Fibroblast of skin of left biceps (primary cell): ENCODE measurements around the gene VPS8.

Experiments used
- DNase-seq, 2 experiments: peaks; one replicate each; pipeline ENCODE4 v3.0.0-alpha.2; 2013; ENCODE audit warnings: low read depth in 2 of 2

VPS8 gene

DNA sequence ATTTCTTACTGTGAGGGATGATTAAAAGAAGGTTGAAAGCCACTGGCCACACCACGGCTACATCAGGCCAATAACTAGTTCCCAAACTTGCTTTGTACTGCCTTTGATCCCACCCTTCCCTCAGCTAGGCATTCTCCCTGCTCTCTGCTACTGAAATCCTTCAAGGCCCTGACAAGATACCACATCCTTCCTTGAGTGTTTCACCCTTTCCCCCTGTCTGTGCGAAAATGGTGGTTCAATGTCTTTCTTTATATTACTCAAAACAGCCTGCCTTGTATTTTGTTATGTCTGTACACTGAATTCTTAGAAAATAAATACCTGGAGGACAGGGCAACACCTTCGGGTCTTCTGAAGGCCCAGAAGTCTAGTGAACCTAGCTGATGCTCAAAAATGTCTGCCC is 932 bp upstream of the VPS8 start:
- no peak for DNase-seq

- no peak for DNase-seq
Observed at GRCh38 chr3:184811663-184811998, 335 bp upstream of the VPS8 start.

GRCh38 chr3:184812662-184813042 is 686 bp downstream of the VPS8 start:
- no peak for DNase-seq

- DNase-seq: no peak
Observed at GRCh38 chr3:184813357-184813756, 1.4 kb downstream of the VPS8 start.

DNA sequence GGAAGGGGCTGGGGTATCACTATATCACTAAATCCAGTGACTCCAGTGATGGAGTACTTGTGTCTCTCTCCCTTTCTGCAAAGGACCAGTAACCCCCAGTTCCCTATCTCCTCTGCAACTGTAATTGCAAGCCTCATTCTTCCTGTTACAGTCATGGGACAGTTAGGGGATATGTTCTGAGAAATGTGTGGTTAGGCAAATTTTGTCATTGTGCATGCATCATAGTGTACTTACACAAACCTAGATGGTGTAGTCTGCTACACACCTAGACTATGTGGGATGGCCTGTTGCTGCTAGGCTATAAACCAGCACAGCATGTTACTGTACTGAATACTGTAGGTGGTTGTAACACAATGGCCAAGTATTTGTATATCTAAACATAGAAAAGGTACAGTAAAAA is 2.2 kb downstream of the VPS8 start:
- no peak for DNase-seq

DNA sequence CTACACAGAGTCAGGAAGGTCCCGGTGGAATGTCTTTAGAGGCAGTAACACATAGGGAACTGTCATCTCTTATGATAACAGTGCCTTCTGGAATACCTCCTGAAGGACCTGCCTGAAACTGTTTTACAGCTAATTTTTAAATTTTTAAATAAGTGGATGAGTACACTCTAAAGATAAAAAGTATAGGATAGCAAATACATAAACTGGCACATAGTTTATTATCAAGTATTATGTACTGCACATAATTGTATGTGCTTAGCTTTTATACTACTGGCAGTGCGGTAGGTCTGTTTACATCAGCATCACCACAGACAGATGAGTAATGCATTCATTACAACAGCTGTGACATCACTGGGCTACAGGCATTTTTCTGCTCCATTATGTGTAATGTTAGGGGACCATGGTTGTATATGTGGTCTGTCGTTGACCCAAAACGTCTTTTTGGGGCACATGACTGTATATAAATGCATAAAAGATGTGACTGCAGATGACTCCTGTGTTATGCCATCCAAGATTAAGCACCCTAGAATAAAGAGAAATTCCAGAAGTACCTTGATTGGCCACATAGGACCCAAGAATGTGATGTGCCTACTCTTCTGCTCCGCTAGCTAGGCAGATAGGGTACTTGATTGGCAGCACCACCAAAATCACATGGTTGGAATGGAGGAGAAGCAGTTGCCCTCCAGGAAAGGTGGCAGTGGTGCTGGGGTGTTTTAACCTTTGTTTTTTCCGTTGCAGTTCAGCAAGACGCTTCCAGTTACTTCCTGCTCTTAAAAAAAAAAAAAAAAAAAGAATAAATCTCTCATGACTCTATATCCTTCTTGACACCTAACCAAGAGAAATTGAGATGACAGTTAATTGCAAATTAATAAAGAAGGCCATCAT is 3.3 kb downstream of the VPS8 start:
- DNase-seq: peak in 1 of 2 experiments; percentile 21

DNA sequence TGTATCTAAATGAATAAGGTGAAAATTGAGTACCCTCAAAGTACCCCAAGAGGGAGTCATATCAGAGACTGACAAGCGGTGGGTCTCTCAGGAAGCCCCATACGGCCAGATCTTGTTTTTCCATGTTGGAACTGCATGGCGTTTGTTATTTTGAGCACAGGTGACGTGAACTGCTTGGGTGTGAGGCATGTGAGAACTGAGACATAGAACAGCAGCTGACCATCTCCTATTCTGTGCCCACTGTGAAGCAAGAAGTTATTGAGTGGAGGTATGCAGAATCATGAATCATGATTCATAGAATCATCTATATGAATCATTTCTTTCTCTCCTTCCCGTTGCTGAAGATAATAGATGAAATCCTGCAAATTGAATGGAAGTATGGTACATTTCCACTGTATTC is 4.6 kb downstream of the VPS8 start:
- DNase-seq: no peak

- DNase-seq: no peak
Observed at GRCh38 chr3:184820525-184820924, 8.6 kb downstream of the VPS8 start.

- DNase-seq: no peak
Observed at GRCh38 chr3:184821034-184821433, 9.1 kb downstream of the VPS8 start.

- no peak for DNase-seq
Observed at GRCh38 chr3:184822081-184822480, 10.1 kb downstream of the VPS8 start.

GRCh38 chr3:184822654-184823053 is 10.7 kb downstream of the VPS8 start:
- DNase-seq: no peak

DNA sequence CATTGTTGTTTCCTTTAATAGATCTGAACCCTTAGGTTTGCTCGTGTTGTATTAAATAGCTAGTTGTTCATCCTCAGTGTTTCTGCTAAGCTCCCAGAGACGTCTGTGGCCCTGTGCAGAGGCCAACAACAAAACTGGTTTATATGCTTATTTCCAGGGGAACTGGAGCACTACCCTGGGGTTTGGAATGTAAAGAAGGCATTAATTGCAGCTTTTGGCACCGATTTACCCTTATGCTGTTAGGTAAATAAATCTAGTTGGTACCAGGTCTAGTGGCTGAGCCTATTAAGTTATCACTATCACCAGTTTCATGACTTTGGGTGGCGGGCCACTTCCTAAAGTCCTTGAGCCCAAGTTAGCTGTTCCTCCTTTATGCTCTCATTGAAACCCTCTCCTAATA is 12.0 kb downstream of the VPS8 start:
- no peak for DNase-seq

GRCh38 chr3:184825121-184825820 is 13.3 kb downstream of the VPS8 start:
- no peak for DNase-seq

GRCh38 chr3:184827572-184827971 is 15.6 kb downstream of the VPS8 start:
- no peak for DNase-seq

DNA sequence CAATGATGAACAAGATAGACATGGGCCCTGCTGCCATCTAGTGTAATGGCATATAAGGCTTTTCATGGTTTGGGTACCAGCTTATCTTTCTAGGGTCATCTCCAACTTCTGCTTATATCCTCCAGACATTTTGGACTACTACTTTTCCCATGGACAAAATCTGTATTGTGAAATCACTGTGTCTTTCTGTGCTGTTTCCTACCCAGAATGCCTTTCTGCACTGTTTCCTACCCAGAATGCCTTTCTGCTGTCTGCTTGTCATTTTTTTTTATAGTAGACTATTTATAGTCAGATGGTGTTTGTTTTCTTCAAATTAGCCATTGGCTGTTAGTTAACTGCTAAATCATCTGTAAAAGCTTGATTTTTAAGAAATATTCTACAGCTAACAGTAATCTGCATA is 20.1 kb downstream of the VPS8 start:
- no peak for DNase-seq

GRCh38 chr3:184832903-184833302 is 20.9 kb downstream of the VPS8 start:
- no peak for DNase-seq

GRCh38 chr3:184836090-184836822 is 24.3 kb downstream of the VPS8 start:
- DNase-seq: no peak

DNA sequence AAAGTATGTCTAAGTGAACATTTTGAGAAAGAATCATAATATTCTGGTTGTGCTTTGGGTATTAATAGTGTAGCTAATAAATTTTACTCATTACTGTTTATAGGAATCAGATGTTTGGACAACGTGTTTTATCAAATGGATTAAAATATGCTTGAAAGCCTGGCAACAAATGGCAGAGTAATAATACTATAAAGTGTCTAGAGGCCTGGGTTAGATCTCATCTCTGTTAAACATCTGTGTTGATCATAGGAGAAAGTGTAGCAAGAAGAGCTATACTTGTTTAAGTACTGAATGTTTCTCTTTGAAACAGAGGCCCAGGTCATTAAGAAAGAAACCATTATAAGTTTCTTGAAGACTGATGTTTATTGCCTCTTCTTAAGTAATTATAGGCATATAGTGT is 30.5 kb downstream of the VPS8 start:
- no peak for DNase-seq

DNA sequence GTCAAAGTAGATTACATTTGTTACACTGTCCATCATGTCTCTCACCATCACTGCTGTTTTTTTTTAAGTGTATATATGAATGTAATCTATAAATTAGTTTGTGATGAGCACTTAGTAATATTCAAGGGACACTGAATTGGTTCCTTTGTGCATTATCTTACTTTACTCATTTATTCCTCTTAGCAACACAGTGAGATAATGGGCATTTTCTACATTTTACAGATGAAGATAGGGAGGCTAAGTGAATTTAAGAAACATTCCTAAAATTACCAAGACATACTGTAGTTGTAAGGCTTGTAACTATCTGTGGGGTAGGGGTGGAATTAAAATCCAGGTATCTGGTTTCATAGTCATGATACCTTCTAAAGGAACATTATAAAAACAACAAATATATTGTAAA is 33.9 kb downstream of the VPS8 start:
- DNase-seq: no peak

- DNase-seq: no peak
Observed at GRCh38 chr3:184846496-184846895, 34.5 kb downstream of the VPS8 start.

GRCh38 chr3:184848934-184849333 is 37.0 kb downstream of the VPS8 start:
- DNase-seq: no peak

GRCh38 chr3:184850201-184850600 is 38.2 kb downstream of the VPS8 start:
- no peak for DNase-seq

GRCh38 chr3:184857099-184857498 is 45.1 kb downstream of the VPS8 start:
- DNase-seq: no peak
